ENCODE measurements around the gene IL1F10. TPM values are rescaled to one million over a fixed set of nuclear protein-coding genes. Genes with fewer than 3 reads are reported as not detected.

The IL1F10 gene
- polyA plus RNA-seq (2013) = not detected

DNA sequence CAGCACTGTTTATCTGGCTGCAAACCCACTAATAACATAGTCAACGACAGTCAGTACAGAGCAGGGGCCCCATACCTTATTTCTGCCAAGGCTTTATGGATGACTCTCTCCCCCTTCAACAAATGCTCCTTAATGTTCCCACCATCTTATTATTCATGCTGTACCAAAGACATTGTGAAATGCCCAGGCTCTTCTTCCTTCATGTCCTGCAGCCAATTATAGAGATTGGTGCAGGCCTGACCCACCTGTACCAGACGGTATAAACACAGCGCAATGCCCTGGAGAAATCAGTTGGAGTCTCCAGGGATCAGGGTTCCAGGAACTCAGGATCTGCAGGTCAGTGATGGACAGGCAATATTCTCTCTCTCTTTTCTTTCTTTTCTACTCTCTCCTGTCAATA is at the start of gene IL1F10:
Gene IL1F10, plus strand, starts transcription at position 290 of the 400 bp plus-strand sequence. CDS start 4,769 bp downstream, outside the sequence.
- Histone ChIP-seq H3K36me3 (ENCODE audit: control insufficient read depth in 4 of 4, insufficient read depth in 4 of 4, low read length in 3 of 4) (no peaks in the 10 kb centered on the region), H3K9me3 (ENCODE audit: control extremely low read depth in 1 of 5, control insufficient read depth in 4 of 5, insufficient read depth in 2 of 5, low read depth in 1 of 5, low read length in 4 of 5) (peaks cover 0 to 4% (median 0%) of the 10 kb centered on the region in 5 experiments), H3K27me3 (replicated peaks in 2 of 5; ENCODE audit: control insufficient read depth in 4 of 5, insufficient read depth in 5 of 5, low read length in 4 of 5) (no peaks in the 10 kb centered on the region), H3K4me1 (ENCODE audit: control extremely low read depth in 1 of 4, control insufficient read depth in 4 of 4, insufficient read depth in 4 of 4, low read length in 3 of 4) (no peaks in the 10 kb centered on the region), H3K4me3 (ENCODE audit: control insufficient read depth in 1 of 7, extremely low read depth in 1 of 7, insufficient read depth in 4 of 7, low read depth in 2 of 7, low read length in 6 of 7) (no peak within 1 kb of the TSS), H3K27ac (ENCODE audit: insufficient read depth in 1 of 2, low read depth in 1 of 2, low read length in 2 of 2, poor library complexity in 1 of 2, severe bottlenecking in 2 of 2) (no peak within 1 kb of the TSS)
- DNase-seq = no peak
- WGBS (ENCODE audit: insufficient coverage) = 100% methylated on average over 3 of the region's 3 CpGs
- CTCF ChIA-PET = interaction anchor here (1.0 kb wide), 1 partner anchor 13 kb away, joined by 3 read pairs; no protein-coding TSS in a partner anchor
- POLR2A ChIA-PET = no interaction called here

GRCh38 chr2:113018509-113018908 is 49.3 kb upstream of the IL1F10 start:
- DNase-seq = no peak
- Histone ChIP-seq H3K36me3 (ENCODE audit: control insufficient read depth in 4 of 4, insufficient read depth in 4 of 4, low read length in 3 of 4) (no peaks in the 10 kb centered on the region), H3K27me3 (replicated peaks in 2 of 5; ENCODE audit: control insufficient read depth in 4 of 5, insufficient read depth in 5 of 5, low read length in 4 of 5) (no peaks in the 10 kb centered on the region), H3K27ac (ENCODE audit: insufficient read depth in 1 of 2, low read depth in 1 of 2, low read length in 2 of 2, poor library complexity in 1 of 2, severe bottlenecking in 2 of 2) (no peak overlapping the region), H3K4me3 (ENCODE audit: control insufficient read depth in 1 of 7, extremely low read depth in 1 of 7, insufficient read depth in 4 of 7, low read depth in 2 of 7, low read length in 6 of 7) (no peak overlapping the region), H3K9me3 (ENCODE audit: control extremely low read depth in 1 of 5, control insufficient read depth in 4 of 5, insufficient read depth in 2 of 5, low read depth in 1 of 5, low read length in 4 of 5) (peaks cover 0 to 3% (median 0%) of the 10 kb centered on the region in 5 experiments), H3K4me1 (ENCODE audit: control extremely low read depth in 1 of 4, control insufficient read depth in 4 of 4, insufficient read depth in 4 of 4, low read length in 3 of 4) (no peaks in the 10 kb centered on the region)
- ChIA-PET POLR2A (no interaction called here), CTCF (no interaction called here)
- WGBS (ENCODE audit: insufficient coverage) = 89% methylated on average over 3 of the region's 3 CpGs

DNA sequence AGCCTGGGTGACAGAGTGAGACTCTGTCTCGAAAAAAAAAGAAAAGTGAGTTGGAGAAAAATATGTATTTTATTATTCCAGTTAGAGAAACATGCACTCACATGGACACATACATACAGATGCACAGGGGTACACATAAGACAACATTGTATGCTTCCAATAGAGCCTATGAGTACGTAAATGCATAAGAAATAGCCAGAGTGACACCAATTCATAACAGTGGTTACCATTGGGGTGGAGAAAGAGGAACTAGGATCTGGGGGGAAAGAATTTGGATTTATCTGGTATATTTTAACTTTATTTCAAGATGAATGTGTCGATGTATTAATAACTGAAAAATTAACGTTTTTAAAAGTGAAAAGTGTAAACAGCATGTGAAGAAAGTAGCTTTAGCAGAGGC is 46.5 kb upstream of the IL1F10 start:
- ChIA-PET POLR2A (no interaction called here), CTCF (no interaction called here)
- H3K4me1 ChIP-seq (ENCODE audit: control extremely low read depth in 1 of 4, control insufficient read depth in 4 of 4, insufficient read depth in 4 of 4, low read length in 3 of 4) = no peaks in the 10 kb centered on the region
- no peak overlapping the region for H3K4me3 ChIP-seq (ENCODE audit: control insufficient read depth in 1 of 7, extremely low read depth in 1 of 7, insufficient read depth in 4 of 7, low read depth in 2 of 7, low read length in 6 of 7)
- H3K27ac ChIP-seq (ENCODE audit: insufficient read depth in 1 of 2, low read depth in 1 of 2, low read length in 2 of 2, poor library complexity in 1 of 2, severe bottlenecking in 2 of 2) = no peak overlapping the region
- 33% methylated on average over 2 of the region's 4 CpGs for WGBS (ENCODE audit: insufficient coverage)
- H3K9me3 ChIP-seq (ENCODE audit: control extremely low read depth in 1 of 5, control insufficient read depth in 4 of 5, insufficient read depth in 2 of 5, low read depth in 1 of 5, low read length in 4 of 5) = peaks cover 0 to 3% (median 0%) of the 10 kb centered on the region in 5 experiments
- peak in 1 of 3 donors; percentile 3 for DNase-seq
- peaks cover 0 to 7% (median 0%) of the 10 kb centered on the region in 5 experiments for H3K27me3 ChIP-seq (replicated peaks in 2 of 5; ENCODE audit: control insufficient read depth in 4 of 5, insufficient read depth in 5 of 5, low read length in 4 of 5)
- H3K36me3 ChIP-seq (ENCODE audit: control insufficient read depth in 4 of 4, insufficient read depth in 4 of 4, low read length in 3 of 4) = no peaks in the 10 kb centered on the region

DNA sequence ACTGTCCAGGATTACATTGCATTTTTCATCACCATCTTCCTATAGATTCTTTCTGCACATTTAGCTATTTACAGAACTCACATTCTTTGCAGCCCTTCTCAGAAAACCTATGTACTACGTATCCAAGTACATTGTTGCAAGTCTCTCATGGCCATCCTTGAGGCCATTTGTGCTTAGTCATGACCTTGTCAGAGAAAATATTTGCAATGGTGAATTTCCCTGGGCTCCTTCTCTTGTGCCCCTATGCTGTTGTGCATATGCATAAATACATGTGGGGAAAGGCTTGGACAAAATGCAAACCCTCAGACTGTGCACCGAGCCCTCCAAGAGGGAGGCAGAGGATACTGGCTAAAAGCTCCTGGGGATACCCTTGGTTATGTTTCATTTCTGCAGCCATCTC is 43.0 kb upstream of the IL1F10 start:
- peaks cover 0 to 9% (median 4%) of the 10 kb centered on the region in 5 experiments for H3K27me3 ChIP-seq (replicated peaks in 2 of 5; ENCODE audit: control insufficient read depth in 4 of 5, insufficient read depth in 5 of 5, low read length in 4 of 5)
- no peak overlapping the region for H3K27ac ChIP-seq (ENCODE audit: insufficient read depth in 1 of 2, low read depth in 1 of 2, low read length in 2 of 2, poor library complexity in 1 of 2, severe bottlenecking in 2 of 2)
- CTCF ChIA-PET = interaction anchor here (0.6 kb wide), 1 partner anchor 83 kb away, joined by 3 read pairs; no protein-coding TSS in a partner anchor

DNA sequence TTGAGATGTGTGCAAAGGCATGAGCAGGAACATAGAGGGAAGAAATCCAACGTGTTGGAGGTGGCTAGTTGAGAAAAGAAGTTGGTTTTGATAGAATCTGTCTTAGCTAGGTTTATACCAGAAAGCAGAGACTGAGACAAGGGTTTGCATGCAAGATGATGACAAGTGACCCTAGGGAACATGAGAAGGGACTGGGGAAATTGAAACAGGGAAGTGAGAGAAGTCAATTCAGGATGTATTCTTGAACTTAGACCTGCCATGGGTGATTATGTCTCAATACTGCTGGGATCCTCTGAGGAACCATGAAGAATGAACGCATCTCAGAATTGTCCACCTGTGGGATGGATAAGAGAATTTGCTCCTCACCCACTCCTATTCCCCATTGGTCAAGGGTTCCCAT is 42.0 kb upstream of the IL1F10 start:
- Histone ChIP-seq H3K27me3 (replicated peaks in 2 of 5; ENCODE audit: control insufficient read depth in 4 of 5, insufficient read depth in 5 of 5, low read length in 4 of 5) (peaks cover 0 to 10% (median 4%) of the 10 kb centered on the region in 5 experiments), H3K9me3 (ENCODE audit: control extremely low read depth in 1 of 5, control insufficient read depth in 4 of 5, insufficient read depth in 2 of 5, low read depth in 1 of 5, low read length in 4 of 5) (no peaks in the 10 kb centered on the region), H3K27ac (ENCODE audit: insufficient read depth in 1 of 2, low read depth in 1 of 2, low read length in 2 of 2, poor library complexity in 1 of 2, severe bottlenecking in 2 of 2) (no peak overlapping the region), H3K4me3 (ENCODE audit: control insufficient read depth in 1 of 7, extremely low read depth in 1 of 7, insufficient read depth in 4 of 7, low read depth in 2 of 7, low read length in 6 of 7) (no peak overlapping the region), H3K36me3 (ENCODE audit: control insufficient read depth in 4 of 4, insufficient read depth in 4 of 4, low read length in 3 of 4) (no peaks in the 10 kb centered on the region), H3K4me1 (ENCODE audit: control extremely low read depth in 1 of 4, control insufficient read depth in 4 of 4, insufficient read depth in 4 of 4, low read length in 3 of 4) (no peaks in the 10 kb centered on the region)
- ChIA-PET POLR2A (no interaction called here), CTCF (no interaction called here)
- no peak for DNase-seq
- WGBS (ENCODE audit: insufficient coverage) = 56% methylated on average over 1 of the region's 2 CpGs

More for the DNA sequence above, 43.0 kb upstream of the IL1F10 start:
- POLR2A ChIA-PET = no interaction called here
- no peaks in the 10 kb centered on the region for H3K36me3 ChIP-seq (ENCODE audit: control insufficient read depth in 4 of 4, insufficient read depth in 4 of 4, low read length in 3 of 4)
- 100% methylated on average over 2 of the region's 2 CpGs for WGBS (ENCODE audit: insufficient coverage)
- no peaks in the 10 kb centered on the region for H3K9me3 ChIP-seq (ENCODE audit: control extremely low read depth in 1 of 5, control insufficient read depth in 4 of 5, insufficient read depth in 2 of 5, low read depth in 1 of 5, low read length in 4 of 5)
- DNase-seq = no peak
- no peaks in the 10 kb centered on the region for H3K4me1 ChIP-seq (ENCODE audit: control extremely low read depth in 1 of 4, control insufficient read depth in 4 of 4, insufficient read depth in 4 of 4, low read length in 3 of 4)
- no peak overlapping the region for H3K4me3 ChIP-seq (ENCODE audit: control insufficient read depth in 1 of 7, extremely low read depth in 1 of 7, insufficient read depth in 4 of 7, low read depth in 2 of 7, low read length in 6 of 7)

GRCh38 chr2:113027691-113028090 is 40.1 kb upstream of the IL1F10 start:
- Histone ChIP-seq H3K36me3 (ENCODE audit: control insufficient read depth in 4 of 4, insufficient read depth in 4 of 4, low read length in 3 of 4) (no peaks in the 10 kb centered on the region), H3K4me1 (ENCODE audit: control extremely low read depth in 1 of 4, control insufficient read depth in 4 of 4, insufficient read depth in 4 of 4, low read length in 3 of 4) (no peaks in the 10 kb centered on the region), H3K27ac (ENCODE audit: insufficient read depth in 1 of 2, low read depth in 1 of 2, low read length in 2 of 2, poor library complexity in 1 of 2, severe bottlenecking in 2 of 2) (no peak overlapping the region), H3K4me3 (ENCODE audit: control insufficient read depth in 1 of 7, extremely low read depth in 1 of 7, insufficient read depth in 4 of 7, low read depth in 2 of 7, low read length in 6 of 7) (no peak overlapping the region), H3K27me3 (replicated peaks in 2 of 5; ENCODE audit: control insufficient read depth in 4 of 5, insufficient read depth in 5 of 5, low read length in 4 of 5) (peaks cover 0 to 11% (median 6%) of the 10 kb centered on the region in 5 experiments), H3K9me3 (ENCODE audit: control extremely low read depth in 1 of 5, control insufficient read depth in 4 of 5, insufficient read depth in 2 of 5, low read depth in 1 of 5, low read length in 4 of 5) (no peaks in the 10 kb centered on the region)
- DNase-seq = no peak
- POLR2A ChIA-PET = no interaction called here
- CTCF ChIA-PET = interaction anchor here (0.6 kb wide), 1 partner anchor 14 kb away, joined by 3 read pairs; no protein-coding TSS in a partner anchor
- WGBS (ENCODE audit: insufficient coverage) = 91% methylated on average over 1 of the region's 2 CpGs

- 11% methylated on average over 1 of the region's 1 CpG for WGBS (ENCODE audit: insufficient coverage)
- POLR2A ChIA-PET = no interaction called here
- CTCF ChIA-PET = no interaction called here
- no peaks in the 10 kb centered on the region for H3K36me3 ChIP-seq (ENCODE audit: control insufficient read depth in 4 of 4, insufficient read depth in 4 of 4, low read length in 3 of 4)
- H3K27ac ChIP-seq (ENCODE audit: insufficient read depth in 1 of 2, low read depth in 1 of 2, low read length in 2 of 2, poor library complexity in 1 of 2, severe bottlenecking in 2 of 2) = no peak overlapping the region
- H3K4me1 ChIP-seq (ENCODE audit: control extremely low read depth in 1 of 4, control insufficient read depth in 4 of 4, insufficient read depth in 4 of 4, low read length in 3 of 4) = no peaks in the 10 kb centered on the region
- H3K4me3 ChIP-seq (ENCODE audit: control insufficient read depth in 1 of 7, extremely low read depth in 1 of 7, insufficient read depth in 4 of 7, low read depth in 2 of 7, low read length in 6 of 7) = no peak overlapping the region
- H3K9me3 ChIP-seq (ENCODE audit: control extremely low read depth in 1 of 5, control insufficient read depth in 4 of 5, insufficient read depth in 2 of 5, low read depth in 1 of 5, low read length in 4 of 5) = no peaks in the 10 kb centered on the region
- DNase-seq = no peak
- H3K27me3 ChIP-seq (replicated peaks in 2 of 5; ENCODE audit: control insufficient read depth in 4 of 5, insufficient read depth in 5 of 5, low read length in 4 of 5) = peaks cover 0 to 11% (median 6%) of the 10 kb centered on the region in 5 experiments
These were observed 39.7 kb upstream of the IL1F10 start for GRCh38 chr2:113028112-113028511.
